HL-60 (cell line): Measurements from ENCODE around the gene PPP1R3E.

Experiments used
- GABPA ChIP-seq: IDR thresholded peaks from 2 replicates; pipeline ENCODE4 v1.6.1; 2012; ENCODE audit warnings: low read depth
- POLR2AphosphoS5 ChIP-seq: IDR thresholded peaks from 2 replicates; pipeline ENCODE4 v1.6.1; 2012; ENCODE audit warnings: low read depth
- SPI1 ChIP-seq: IDR thresholded peaks from 2 replicates; pipeline ENCODE4 v1.6.1; 2012; ENCODE audit warnings: low read depth, mild to moderate bottlenecking, borderline replicate concordance
- TF ChIP-seq, protein P1 (sequence below): IDR thresholded peaks from one replicate; pipeline ENCODE4 v1.5.1; 2011; ENCODE audit warnings: low read length, control low read depth, inconsistent platforms; ENCODE audit not compliant: insufficient read depth

GRCh38 chr14:23286902-23287479, 15.7 kb downstream of the PPP1R3E start:
- TF ChIP-seq, protein P1, sequence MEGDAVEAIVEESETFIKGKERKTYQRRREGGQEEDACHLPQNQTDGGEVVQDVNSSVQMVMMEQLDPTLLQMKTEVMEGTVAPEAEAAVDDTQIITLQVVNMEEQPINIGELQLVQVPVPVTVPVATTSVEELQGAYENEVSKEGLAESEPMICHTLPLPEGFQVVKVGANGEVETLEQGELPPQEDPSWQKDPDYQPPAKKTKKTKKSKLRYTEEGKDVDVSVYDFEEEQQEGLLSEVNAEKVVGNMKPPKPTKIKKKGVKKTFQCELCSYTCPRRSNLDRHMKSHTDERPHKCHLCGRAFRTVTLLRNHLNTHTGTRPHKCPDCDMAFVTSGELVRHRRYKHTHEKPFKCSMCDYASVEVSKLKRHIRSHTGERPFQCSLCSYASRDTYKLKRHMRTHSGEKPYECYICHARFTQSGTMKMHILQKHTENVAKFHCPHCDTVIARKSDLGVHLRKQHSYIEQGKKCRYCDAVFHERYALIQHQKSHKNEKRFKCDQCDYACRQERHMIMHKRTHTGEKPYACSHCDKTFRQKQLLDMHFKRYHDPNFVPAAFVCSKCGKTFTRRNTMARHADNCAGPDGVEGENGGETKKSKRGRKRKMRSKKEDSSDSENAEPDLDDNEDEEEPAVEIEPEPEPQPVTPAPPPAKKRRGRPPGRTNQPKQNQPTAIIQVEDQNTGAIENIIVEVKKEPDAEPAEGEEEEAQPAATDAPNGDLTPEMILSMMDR, result no peak
- TF ChIP-seq POLR2AphosphoS5, result no peak
- TF ChIP-seq GABPA, result no peak
- no peak for TF ChIP-seq SPI1
